PC-3 (cell line): Measurements from ENCODE around the gene ARHGEF16.

ENCODE experiments used
- CTCF ChIP-seq: fragments of 300-600 bp; sonication (generic); conservative IDR thresholded peaks from 2 replicates; pipeline ENCODE4 v1.5.1; 2017; ENCODE audit warnings: antibody characterized with exemption, low read depth, mild to moderate bottlenecking, low read length
- EZH2phosphoT487 ChIP-seq: fragments of 300-600 bp; sonication (generic); IDR thresholded peaks from 2 replicates; pipeline ENCODE4 v1.6.1; 2018; ENCODE audit warnings: mild to moderate bottlenecking, antibody characterized with exemption, low read length, borderline replicate concordance

- TF ChIP-seq CTCF (no peak), EZH2phosphoT487 (no peak)
Measured at GRCh38 chr1:3411806-3412205, 42.7 kb upstream of the ARHGEF16 start.
